ENCODE measurements around the gene PCSK6. TPM values are rescaled to one million over a fixed set of nuclear protein-coding genes. Genes with fewer than 3 reads are reported as not detected.
A peak's percentile ranks its signal among the peaks of the same experiment; 100 is the strongest.

Gene PCSK6
- total and polyA plus RNA-seq, 7 donors, result 2.9 to 10.3 (median 6.4) TPM

GRCh38 chr15:101440846-101441590 is 48.5 kb downstream of the PCSK6 start:
- no peak overlapping the region for H3K4me3 ChIP-seq
- H3K36me3 ChIP-seq, result no peaks in the 10 kb centered on the region
- peaks cover 0 to 2% (median 0%) of the 10 kb centered on the region in 4 donors for H3K9me3 ChIP-seq
- WGBS, 2 donors, result 64 to 69% methylated on average over 7 of the region's 7 CpGs
- peak overlapping the region in 1 of 4 donors; percentile 53 for H3K27ac ChIP-seq
- peaks cover 0 to 7% (median 0%) of the 10 kb centered on the region in 4 donors for H3K4me1 ChIP-seq
- intact Hi-C loops (cut with DNase I), result no loop called here
- DNase-seq, result peak; percentile 35
- H3K27me3 ChIP-seq, result peaks cover 0 to 2% (median 0%) of the 10 kb centered on the region in 3 donors
- TF ChIP-seq POLR2AphosphoS5 (IDR thresholded peaks at IDR 0.05) (no peak), POLR2A (IDR thresholded peaks at IDR 0.05) (no peak), CTCF (IDR thresholded peaks at IDR 0.05) (no peak), EP300 (IDR thresholded peaks at IDR 0.05) (no peak)

- WGBS, 2 donors, result 74 to 82% methylated on average over 7 of the region's 7 CpGs
- Histone ChIP-seq H3K27me3 (peaks cover 0 to 2% (median 0%) of the 10 kb centered on the region in 3 donors), H3K4me3 (no peak overlapping the region), H3K36me3 (no peaks in the 10 kb centered on the region), H3K9me3 (peaks cover 0 to under 1% (median 0%) of the 10 kb centered on the region in 4 donors), H3K27ac (peak overlapping the region in 2 of 4 donors; percentile 29 to 53), H3K4me1 (peaks cover 0 to 7% (median 0%) of the 10 kb centered on the region in 4 donors)
- TF ChIP-seq POLR2A (IDR thresholded peaks at IDR 0.05) (no peak), CTCF (IDR thresholded peaks at IDR 0.05) (no peak), EP300 (IDR thresholded peaks at IDR 0.05) (no peak), POLR2AphosphoS5 (IDR thresholded peaks at IDR 0.05) (no peak)
- intact Hi-C loops (cut with DNase I), result no loop called here
- DNase-seq, result no peak
Measured at GRCh38 chr15:101439920-101440319, 49.6 kb downstream of the PCSK6 start.

- WGBS, 2 donors, result 53 to 69% methylated on average over 8 of the region's 8 CpGs
- Histone ChIP-seq H3K27me3 (peaks cover 0 to 2% (median 0%) of the 10 kb centered on the region in 3 donors), H3K4me1 (peaks cover 0 to 7% (median 0%) of the 10 kb centered on the region in 4 donors), H3K27ac (peak overlapping the region in 3 of 4 donors; percentile 15 to 53 (median 29)), H3K36me3 (no peaks in the 10 kb centered on the region), H3K4me3 (no peak overlapping the region), H3K9me3 (no peaks in the 10 kb centered on the region)
- intact Hi-C loops (cut with DNase I), result no loop called here
- no peak for DNase-seq
- TF ChIP-seq EP300 (IDR thresholded peaks at IDR 0.05) (no peak), POLR2AphosphoS5 (IDR thresholded peaks at IDR 0.05) (no peak), CTCF (IDR thresholded peaks at IDR 0.05) (no peak), POLR2A (IDR thresholded peaks at IDR 0.05) (no peak)
Measured at GRCh38 chr15:101439285-101439919, 50.1 kb downstream of the PCSK6 start.

- H3K4me1 ChIP-seq, result peaks cover 0 to 7% (median 0%) of the 10 kb centered on the region in 4 donors
- WGBS, 2 donors, result 91% methylated on average over 21 of the region's 21 CpGs
- no peak overlapping the region for H3K4me3 ChIP-seq
- H3K27ac ChIP-seq, result peak overlapping the region in 1 of 4 donors; percentile 53
- H3K9me3 ChIP-seq, result no peaks in the 10 kb centered on the region
- no peak for TF ChIP-seq POLR2AphosphoS5 (IDR thresholded peaks at IDR 0.05)
- no peak for TF ChIP-seq POLR2A (IDR thresholded peaks at IDR 0.05)
- TF ChIP-seq CTCF (IDR thresholded peaks at IDR 0.05), result no peak
- no peak for TF ChIP-seq EP300 (IDR thresholded peaks at IDR 0.05)
- peaks cover 0 to 2% (median 0%) of the 10 kb centered on the region in 3 donors for H3K27me3 ChIP-seq
- intact Hi-C loops (cut with DNase I), result no loop called here
- H3K36me3 ChIP-seq, result no peaks in the 10 kb centered on the region
- no peak for DNase-seq
Measured at GRCh38 chr15:101438482-101439284, 50.8 kb downstream of the PCSK6 start.

Measured in sigmoid colon (tissue), 7 donors.